A673 (cell line): Measurements from ENCODE around the gene MAP4K4.

Experiments
- CTCF ChIP-seq: fragments of 300-800, 200-600 bp; sonication (generic); conservative IDR thresholded peaks from 2 replicates; pipeline ENCODE4 v1.5.1; 2017; ENCODE audit warnings: low read depth, mild to moderate bottlenecking, antibody characterized with exemption, low read length, moderate library complexity, mixed read lengths
- EZH2 ChIP-seq: fragments of 200-600 bp; sonication (generic); IDR thresholded peaks from 2 replicates; pipeline ENCODE4 v1.6.1; 2017; ENCODE audit warnings: borderline replicate concordance, low read depth, mild to moderate bottlenecking, mixed read lengths, antibody characterized with exemption, low read length; ENCODE audit not compliant: poor library complexity, severe bottlenecking

GRCh38 chr2:101854877-101855276 lies 157.4 kb downstream of the MAP4K4 start:
- TF ChIP-seq CTCF: no peak
- TF ChIP-seq EZH2: no peak
